Ovary (tissue), 3 donors: Measurements from ENCODE around the gene TRAPPC10.

Experiments
- POLR2A ChIP-seq: fragments of 450-650 bp; IDR thresholded peaks from one replicate; pipeline ENCODE4 v1.6.1; 2017; ENCODE audit warnings: antibody characterized with exemption, mild to moderate bottlenecking, moderate library complexity
- TF ChIP-seq, protein P1 (sequence below), 3 donors: fragments of 450-650 bp in 2 of 3; fragments of 200-600 bp in 1 of 3; IDR thresholded peaks; one replicate each; pipeline versions ENCODE4 v1.5.1 to v1.8.0; 2016 to 2022; ENCODE audit warnings: antibody characterized with exemption in 3 of 3, mild to moderate bottlenecking in 1 of 3
- donor health status: DM: no; HTN: no; CAD: no.

DNA sequence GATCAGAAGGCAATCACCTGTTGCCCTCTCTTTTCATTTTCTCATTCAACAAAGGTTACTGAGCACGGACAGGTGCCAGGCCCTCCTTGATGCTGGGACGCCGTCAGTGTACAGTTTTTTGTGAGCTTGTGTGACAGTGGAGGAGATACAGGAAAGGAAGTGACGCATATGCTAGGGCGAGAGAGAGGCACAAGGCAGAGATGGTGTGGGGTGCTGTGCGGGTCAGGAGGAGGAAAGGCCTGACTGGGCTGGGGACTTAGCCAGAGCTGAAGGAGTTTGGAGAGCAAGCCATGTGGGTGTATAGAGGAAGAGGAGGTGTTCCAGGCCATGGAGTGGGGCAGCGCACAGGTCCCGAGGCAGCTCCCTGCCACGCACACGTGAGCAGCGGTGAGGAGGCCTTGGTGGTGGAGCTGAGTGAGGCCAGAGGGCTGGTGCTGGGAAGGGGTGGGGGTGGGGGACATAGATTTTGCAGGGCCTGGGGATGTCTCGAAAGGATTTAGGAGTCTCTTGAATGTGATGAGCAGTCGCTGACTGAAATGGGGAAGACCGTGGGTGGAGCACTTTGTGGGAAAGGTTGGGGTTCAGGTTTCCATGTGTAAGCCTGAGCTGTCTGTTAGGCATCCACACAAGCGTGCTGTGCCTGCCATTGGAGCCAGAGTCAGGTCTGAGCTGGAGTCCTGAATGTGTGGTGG lies 46.0 kb downstream of the TRAPPC10 start:
- TF ChIP-seq, protein P1, sequence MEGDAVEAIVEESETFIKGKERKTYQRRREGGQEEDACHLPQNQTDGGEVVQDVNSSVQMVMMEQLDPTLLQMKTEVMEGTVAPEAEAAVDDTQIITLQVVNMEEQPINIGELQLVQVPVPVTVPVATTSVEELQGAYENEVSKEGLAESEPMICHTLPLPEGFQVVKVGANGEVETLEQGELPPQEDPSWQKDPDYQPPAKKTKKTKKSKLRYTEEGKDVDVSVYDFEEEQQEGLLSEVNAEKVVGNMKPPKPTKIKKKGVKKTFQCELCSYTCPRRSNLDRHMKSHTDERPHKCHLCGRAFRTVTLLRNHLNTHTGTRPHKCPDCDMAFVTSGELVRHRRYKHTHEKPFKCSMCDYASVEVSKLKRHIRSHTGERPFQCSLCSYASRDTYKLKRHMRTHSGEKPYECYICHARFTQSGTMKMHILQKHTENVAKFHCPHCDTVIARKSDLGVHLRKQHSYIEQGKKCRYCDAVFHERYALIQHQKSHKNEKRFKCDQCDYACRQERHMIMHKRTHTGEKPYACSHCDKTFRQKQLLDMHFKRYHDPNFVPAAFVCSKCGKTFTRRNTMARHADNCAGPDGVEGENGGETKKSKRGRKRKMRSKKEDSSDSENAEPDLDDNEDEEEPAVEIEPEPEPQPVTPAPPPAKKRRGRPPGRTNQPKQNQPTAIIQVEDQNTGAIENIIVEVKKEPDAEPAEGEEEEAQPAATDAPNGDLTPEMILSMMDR (IDR thresholded peaks at IDR 0.05) = no peak
- TF ChIP-seq POLR2A = no peak
